Fibroblast of skin of right biceps (primary cell): ENCODE measurements around the gene LRIG1.

Experiments used
- DNase-seq: peaks from one replicate; pipeline ENCODE4 v3.0.0-alpha.2; 2013

The LRIG1 gene

DNA sequence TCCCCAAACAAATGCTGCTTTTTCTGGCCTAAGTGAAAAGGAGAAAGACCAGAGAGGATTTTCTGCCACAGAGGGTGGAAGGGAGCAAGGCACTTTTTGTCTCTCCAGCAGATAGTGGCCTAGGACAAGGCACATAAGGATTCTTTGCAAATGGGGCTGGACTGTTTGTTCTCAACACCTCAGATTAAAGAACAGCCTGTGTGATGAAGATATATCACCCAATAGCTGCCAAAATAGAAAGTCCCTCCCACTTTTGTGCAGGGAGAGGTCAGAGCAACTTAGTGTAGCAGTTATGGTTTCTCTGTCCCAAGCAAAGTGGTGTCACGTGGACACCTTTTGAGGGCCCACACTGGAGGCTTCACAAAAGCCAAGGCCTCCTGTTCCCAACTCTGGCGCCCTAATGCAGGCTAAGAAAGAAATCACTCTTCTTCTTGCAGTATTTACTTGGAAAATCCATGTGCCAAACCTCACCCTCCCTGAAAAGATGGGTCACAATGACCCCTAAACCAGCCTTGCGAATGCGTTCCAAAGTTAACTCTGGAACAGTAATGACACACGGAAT, 84.9 kb downstream of the LRIG1 start:
- no peak for DNase-seq

- no peak for DNase-seq
Observed at GRCh38 chr3:66414846-66415245, 86.0 kb downstream of the LRIG1 start.

- DNase-seq, result peak; percentile 97
Observed at GRCh38 chr3:66413151-66413751, 87.6 kb downstream of the LRIG1 start.

- no peak for DNase-seq
Observed at GRCh38 chr3:66411961-66412887, 88.6 kb downstream of the LRIG1 start.

GRCh38 chr3:66411474-66411873, 89.3 kb downstream of the LRIG1 start:
- no peak for DNase-seq

DNA sequence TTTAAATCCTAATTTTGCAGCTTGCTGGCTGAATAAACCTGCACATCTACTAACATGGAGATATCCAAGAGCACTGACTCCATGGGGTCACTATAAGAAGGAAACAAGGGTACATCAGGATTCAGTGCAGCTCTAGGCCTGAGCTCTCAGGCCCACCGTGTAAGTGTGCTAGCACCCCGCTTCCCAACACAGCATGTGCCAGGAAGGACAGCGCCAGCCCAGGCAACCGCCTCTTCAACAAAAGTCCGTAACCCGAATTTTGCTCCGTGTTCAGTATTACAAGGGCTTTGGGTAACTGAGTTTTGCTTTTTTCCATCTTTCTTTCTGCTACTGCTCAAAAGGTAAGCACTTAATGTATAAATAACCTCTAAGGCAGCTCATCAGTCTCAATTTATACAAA, 89.8 kb downstream of the LRIG1 start:
- no peak for DNase-seq

DNA sequence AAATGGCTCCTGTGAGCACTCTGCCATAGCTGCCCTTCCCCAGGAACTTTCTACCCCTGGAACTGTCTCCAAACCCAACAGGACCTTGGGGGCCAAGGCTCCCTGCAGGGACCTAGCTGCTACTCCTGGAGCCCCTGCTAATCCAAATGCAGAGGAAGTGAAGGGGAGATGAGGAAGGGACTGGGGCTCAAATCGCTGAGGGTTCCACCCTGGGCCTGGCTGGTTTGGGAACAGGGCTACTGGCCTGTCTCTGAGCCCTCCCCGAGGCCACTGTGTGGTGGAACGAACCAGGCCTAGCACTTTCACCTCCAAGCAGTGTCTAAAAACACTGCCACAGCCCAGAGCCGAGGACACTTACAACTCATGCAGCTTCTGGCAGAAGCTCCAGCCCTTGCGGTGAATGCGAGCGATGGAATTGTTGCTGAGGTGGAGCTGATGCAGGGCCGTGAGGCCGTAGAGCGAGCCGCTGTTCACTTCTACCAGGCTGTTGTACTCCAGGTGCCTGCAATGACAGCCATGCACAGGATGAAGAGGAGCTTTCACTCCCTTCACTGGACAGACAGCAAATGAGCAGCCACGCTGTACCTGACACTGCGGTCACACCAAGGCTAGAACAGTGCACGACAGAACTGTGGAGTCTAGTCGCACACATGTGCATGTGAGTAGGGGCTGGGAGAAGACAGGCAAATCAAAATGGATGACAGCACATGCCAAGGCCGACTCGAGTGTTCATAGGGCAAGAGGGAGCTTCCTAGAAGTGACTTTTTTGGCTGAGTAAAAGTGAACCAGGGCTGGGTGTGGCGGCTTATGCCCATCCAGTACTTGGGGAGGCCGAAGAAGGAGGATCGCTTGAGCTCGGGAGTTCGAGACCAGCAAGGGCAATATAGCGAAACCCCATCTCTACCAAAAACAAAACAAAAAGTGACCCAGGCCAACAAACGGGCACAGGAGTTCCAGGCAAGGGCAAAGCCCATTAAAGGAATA, 90.8 kb downstream of the LRIG1 start:
- DNase-seq, result no peak

DNA sequence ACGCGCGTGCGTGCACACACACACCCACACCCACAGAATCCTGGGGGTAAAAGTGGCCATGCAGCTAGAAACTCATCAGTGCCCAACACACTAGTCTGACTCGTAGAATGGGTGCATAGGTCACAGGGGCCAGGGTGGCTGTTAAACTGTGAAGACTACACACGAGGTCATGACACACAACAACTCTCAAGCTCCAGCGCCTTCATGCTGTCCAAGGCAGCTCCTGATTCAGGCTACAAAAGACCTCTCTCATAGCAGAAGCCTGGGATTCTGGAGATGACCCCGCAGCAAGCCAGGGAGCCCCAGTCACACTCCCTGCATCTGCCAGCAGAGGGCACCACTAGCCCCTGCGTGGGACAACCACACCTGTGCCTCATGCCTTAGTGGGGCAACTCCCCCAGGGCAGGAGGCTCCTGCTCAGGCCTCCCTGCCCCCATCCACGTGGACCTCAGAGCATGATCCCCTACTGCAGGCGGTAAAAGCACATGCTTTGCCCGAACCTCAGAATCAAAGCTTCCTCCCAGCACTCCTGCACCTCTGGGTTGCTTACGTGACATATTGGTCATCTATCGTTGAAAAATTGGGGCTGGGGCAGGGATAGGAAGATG, 93.1 kb downstream of the LRIG1 start:
- peak; percentile 53 for DNase-seq

GRCh38 chr3:66406831-66407610, 93.8 kb downstream of the LRIG1 start:
- no peak for DNase-seq

DNA sequence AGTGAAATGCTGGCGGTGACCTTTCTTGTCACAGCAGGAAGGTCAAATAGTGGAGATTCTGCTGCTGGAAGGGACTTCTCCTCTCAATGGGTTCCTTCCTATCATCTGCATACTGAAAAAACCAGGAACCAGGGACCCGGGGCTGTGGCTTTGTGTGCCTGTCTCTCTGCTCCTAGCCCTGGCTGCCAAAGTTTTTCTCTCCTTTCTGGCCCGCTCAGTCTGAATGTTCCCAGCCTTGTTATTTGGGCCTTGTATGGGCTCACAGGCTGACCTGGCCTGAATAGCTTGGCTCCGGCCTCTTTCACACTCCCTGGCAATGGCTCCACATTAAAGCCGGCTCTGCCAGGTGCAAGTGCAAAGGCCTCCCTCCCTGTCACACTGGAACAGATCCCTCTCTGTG, 94.7 kb downstream of the LRIG1 start:
- no peak for DNase-seq

- DNase-seq, result peak; percentile 66
Observed at GRCh38 chr3:66405701-66406091, 95.1 kb downstream of the LRIG1 start.

- no peak for DNase-seq
Observed at GRCh38 chr3:66404903-66405700, 95.7 kb downstream of the LRIG1 start.

DNA sequence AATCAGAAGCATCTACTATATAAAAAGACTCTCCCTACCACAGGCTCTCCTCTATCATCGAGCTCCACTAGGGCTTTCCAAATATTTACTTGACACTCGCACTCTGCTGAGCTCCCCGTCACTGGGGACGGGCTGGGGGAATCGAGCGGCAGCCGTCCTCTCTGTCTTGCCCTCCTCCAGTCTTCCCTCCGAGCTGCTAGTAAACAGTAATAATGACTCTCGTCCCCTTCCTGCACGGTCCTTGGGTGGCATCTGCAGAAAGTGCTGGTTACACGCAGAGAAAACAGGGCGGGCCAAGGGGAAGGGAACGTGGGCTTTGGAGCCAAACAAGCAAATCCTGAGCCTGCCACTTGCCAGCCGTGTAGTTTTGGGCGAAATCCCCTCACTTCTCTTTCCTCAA, 96.6 kb downstream of the LRIG1 start:
- DNase-seq, result no peak

GRCh38 chr3:66403323-66403990, 97.4 kb downstream of the LRIG1 start:
- no peak for DNase-seq

GRCh38 chr3:66402596-66403290, 98.1 kb downstream of the LRIG1 start:
- no peak for DNase-seq

DNA sequence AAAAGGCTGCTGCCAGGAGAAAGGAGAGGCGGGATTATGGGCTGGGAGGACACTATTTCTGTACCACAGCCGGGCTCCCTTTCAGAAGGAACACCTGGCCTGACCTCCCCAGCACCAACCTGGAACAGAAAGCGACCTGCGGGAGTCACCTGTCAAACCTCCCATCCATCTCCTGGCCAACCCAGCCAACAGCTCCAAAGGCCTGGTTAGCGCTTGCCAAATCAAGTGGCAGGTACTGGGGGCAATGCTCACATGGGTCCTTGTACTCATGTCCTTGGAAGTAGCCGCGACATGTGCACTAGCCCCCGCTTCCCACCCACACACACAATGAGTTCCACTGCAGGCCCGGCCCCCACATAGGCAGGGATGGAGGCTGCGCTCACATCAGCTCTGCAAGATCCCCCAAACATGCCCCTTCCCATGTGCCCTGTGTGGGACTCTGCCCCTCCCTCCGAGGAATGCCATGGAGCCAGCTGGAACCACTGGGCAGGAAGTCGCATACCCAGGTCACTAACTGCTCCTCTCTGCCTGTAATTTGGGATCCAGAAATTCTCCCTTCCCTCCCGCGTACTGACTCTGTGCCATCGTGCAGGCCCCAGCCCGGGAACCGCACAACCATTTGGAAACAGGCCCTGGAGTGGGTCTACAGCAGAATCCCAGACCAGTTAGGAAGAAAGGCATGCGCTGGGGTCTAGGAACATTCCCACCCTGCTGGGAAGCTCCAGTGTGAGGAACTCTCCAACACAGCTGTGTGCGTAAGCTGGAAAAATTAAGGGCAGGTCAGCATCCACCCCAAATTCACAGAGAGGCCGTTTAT, 98.9 kb downstream of the LRIG1 start:
- DNase-seq, result no peak

DNA sequence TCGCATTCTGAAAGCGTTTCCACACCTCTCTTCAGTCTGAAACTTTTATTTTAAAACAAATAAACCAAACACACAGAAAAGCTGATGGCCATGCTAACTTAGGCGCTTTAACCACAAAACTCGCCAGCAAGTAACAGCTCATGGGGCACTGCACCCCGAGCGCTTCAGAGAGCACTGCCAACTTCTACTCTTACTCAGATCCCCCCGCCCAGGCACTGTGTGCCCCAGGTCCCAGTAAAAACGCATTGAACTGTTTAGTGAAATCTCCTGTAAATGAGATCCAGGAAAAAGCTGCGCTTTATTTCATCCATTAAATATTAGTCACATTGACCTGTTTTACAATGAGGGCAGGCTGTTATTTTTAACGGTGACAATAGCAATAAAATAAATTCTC, 99.7 kb downstream of the LRIG1 start:
- DNase-seq, result no peak

DNA sequence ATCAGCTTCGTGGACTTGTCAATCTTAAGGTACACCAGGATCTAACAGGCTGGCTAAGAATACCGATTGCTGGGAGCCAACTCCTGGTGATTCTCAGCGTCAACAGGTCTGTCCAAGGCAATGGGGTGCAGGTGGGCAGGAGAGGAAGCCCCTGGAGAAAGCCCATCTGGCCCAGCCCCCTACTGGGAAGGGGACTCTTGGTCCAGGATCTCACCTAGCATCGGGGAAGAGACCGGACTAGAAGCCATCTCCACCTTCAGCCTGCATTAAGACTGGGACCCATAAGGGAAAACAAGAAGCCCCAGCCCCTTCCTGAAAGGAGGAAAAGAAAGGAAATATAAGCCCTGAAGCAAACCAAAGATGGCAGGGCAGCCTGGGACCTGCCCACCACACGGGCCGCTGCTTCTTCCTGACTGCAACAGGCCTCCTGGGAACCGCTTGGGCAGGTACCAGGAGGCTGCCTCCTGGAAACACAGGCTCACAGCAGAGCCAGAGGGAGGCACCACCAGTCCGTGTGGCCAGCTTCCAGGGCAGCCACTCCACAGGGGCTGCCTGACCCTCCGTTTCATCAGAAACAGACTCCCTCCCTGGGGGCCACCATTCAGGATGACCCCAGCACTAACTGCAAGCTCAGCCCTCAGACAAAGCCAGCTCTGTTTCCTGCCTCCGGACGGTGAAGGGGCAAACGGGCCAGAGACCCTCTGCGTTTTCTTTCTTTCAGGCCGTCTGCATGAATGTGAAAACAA, 100.2 kb downstream of the LRIG1 start:
- DNase-seq, result no peak
